ENCODE data around the gene PEX26. TPM values are rescaled to one million over a fixed set of nuclear protein-coding genes. Genes with fewer than 3 reads are reported as not detected.

PEX26 gene
- total and polyA plus RNA-seq, 4 donors = 16.9 to 36.9 (median 19.5) TPM

- WGBS, 2 donors = 2 to 4% methylated on average over 10 of the region's 10 CpGs
- no peak for TF ChIP-seq CTCF (IDR thresholded peaks at IDR 0.05; ENCODE audit: control extremely low read depth, extremely low read depth)
- Histone ChIP-seq H3K9me3 (ENCODE audit: control insufficient read depth in 4 of 4, insufficient read depth in 3 of 4, low read length in 3 of 4) (no peaks in the 10 kb centered on the region), H3K36me3 (ENCODE audit: control insufficient read depth in 4 of 4, insufficient read depth in 4 of 4, low read length in 4 of 4) (peaks cover 5 to 16% (median 10%) of the 10 kb centered on the region in 4 donors), H3K27ac (ENCODE audit: low read depth in 1 of 2, low read length in 1 of 2) (peak overlapping the region; percentile 70 to 96), H3K4me3 (peak overlapping the region; percentile 82), H3K27me3 (ENCODE audit: control insufficient read depth in 3 of 3, insufficient read depth in 3 of 3, low read length in 2 of 3) (no peaks in the 10 kb centered on the region), H3K9ac (ENCODE audit: insufficient read depth in 1 of 2, low read length in 2 of 2) (peak overlapping the region in 1 of 2 donors; percentile 76), H3K4me1 (ENCODE audit: control insufficient read depth in 5 of 5, insufficient read depth in 5 of 5, low read length in 5 of 5) (peaks cover 4 to 26% (median 10%) of the 10 kb centered on the region in 5 donors)
- ATAC-seq (ENCODE audit: insufficient read depth, low FRiP score) = no peak
- peak in 1 of 3 donors; percentile 12 for DNase-seq
Measured at GRCh38 chr22:18077087-18077638, 627 bp upstream of the PEX26 start.

GRCh38 chr22:18078329-18079041 lies 695 bp downstream of the PEX26 start:
- H3K9me3 ChIP-seq (ENCODE audit: control insufficient read depth in 4 of 4, insufficient read depth in 3 of 4, low read length in 3 of 4) = no peaks in the 10 kb centered on the region
- TF ChIP-seq CTCF (IDR thresholded peaks at IDR 0.05; ENCODE audit: control extremely low read depth, extremely low read depth) = no peak
- H3K9ac ChIP-seq (ENCODE audit: insufficient read depth in 1 of 2, low read length in 2 of 2) = peak overlapping the region; percentile 79 to 82
- peak overlapping the region; percentile 96 for H3K4me3 ChIP-seq
- ATAC-seq (ENCODE audit: insufficient read depth, low FRiP score) (no peak), DNase-seq (peak in 1 of 3 donors; percentile 19)
- peaks cover 4 to 26% (median 10%) of the 10 kb centered on the region in 5 donors for H3K4me1 ChIP-seq (ENCODE audit: control insufficient read depth in 5 of 5, insufficient read depth in 5 of 5, low read length in 5 of 5)
- WGBS, 2 donors = 8% methylated on average over 45 of the region's 45 CpGs
- H3K36me3 ChIP-seq (ENCODE audit: control insufficient read depth in 4 of 4, insufficient read depth in 4 of 4, low read length in 4 of 4) = peaks cover 10 to 23% (median 14%) of the 10 kb centered on the region in 4 donors
- peak overlapping the region; percentile 75 to 78 for H3K27ac ChIP-seq (ENCODE audit: low read depth in 1 of 2, low read length in 1 of 2)
- no peaks in the 10 kb centered on the region for H3K27me3 ChIP-seq (ENCODE audit: control insufficient read depth in 3 of 3, insufficient read depth in 3 of 3, low read length in 2 of 3)

- H3K36me3 ChIP-seq (ENCODE audit: control insufficient read depth in 4 of 4, insufficient read depth in 4 of 4, low read length in 4 of 4) = peaks cover 15 to 23% (median 17%) of the 10 kb centered on the region in 4 donors
- H3K9ac ChIP-seq (ENCODE audit: insufficient read depth in 1 of 2, low read length in 2 of 2) = no peak overlapping the region
- ATAC-seq (ENCODE audit: insufficient read depth, low FRiP score) = no peak
- TF ChIP-seq CTCF (IDR thresholded peaks at IDR 0.05; ENCODE audit: control extremely low read depth, extremely low read depth) = no peak
- DNase-seq = no peak
- no peaks in the 10 kb centered on the region for H3K27me3 ChIP-seq (ENCODE audit: control insufficient read depth in 3 of 3, insufficient read depth in 3 of 3, low read length in 2 of 3)
- H3K27ac ChIP-seq (ENCODE audit: low read depth in 1 of 2, low read length in 1 of 2) = no peak overlapping the region
- H3K4me3 ChIP-seq = no peak overlapping the region
- peaks cover 4 to 26% (median 10%) of the 10 kb centered on the region in 5 donors for H3K4me1 ChIP-seq (ENCODE audit: control insufficient read depth in 5 of 5, insufficient read depth in 5 of 5, low read length in 5 of 5)
- 66 to 77% methylated on average over 4 of the region's 4 CpGs for WGBS, 2 donors
- H3K9me3 ChIP-seq (ENCODE audit: control insufficient read depth in 4 of 4, insufficient read depth in 3 of 4, low read length in 3 of 4) = no peaks in the 10 kb centered on the region
Measured at GRCh38 chr22:18079706-18080233, 2.0 kb downstream of the PEX26 start.
